ENCODE results near the gene CMSS1.

CMSS1 gene

DNA sequence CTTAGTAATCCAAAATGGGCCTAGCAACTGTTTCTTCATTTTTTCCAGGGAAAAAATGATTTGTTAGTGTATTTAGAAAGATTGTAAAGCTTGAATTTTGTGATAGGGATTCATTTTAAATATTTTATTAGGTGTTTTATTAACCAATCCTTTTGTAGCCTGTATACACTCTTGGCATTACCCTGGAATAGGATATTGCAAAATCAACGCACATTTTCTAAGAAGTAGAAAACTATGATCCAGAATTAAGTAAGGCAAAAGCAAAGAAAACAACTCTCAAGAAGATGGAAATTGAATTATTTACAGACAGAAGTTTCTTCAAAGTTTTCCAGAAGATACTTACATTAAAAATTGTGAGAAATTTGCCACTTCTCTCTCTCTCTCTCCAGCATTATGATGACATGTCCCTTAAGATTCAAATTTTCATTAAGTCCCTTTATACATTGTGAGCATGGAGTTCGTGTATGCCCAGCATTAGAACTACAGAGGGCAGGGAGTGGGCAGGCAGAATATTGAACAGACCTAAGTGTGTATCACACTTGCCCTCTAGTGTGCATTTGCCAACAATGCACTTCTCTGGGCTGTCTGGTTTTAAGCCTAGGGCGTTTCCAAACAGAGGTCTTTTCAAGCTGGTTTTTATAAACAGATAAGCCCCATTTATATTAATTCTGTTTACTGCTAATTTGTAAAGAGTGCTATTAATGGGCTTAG lies 28.5 kb upstream of the CMSS1 start:
- POLR2A ChIA-PET, result interaction anchor here (0.6 kb wide), 1 partner anchor 29 kb away, joined by 4 read pairs; the partner anchor contains the start of gene CMSS1
- no peak for TF ChIP-seq FOXK2 (IDR thresholded peaks at IDR 0.05)
- TF ChIP-seq ZNF384 (IDR thresholded peaks at IDR 0.05), result no peak
- no peak for TF ChIP-seq SP1 (IDR thresholded peaks at IDR 0.05)
- TF ChIP-seq ELF4 (IDR thresholded peaks at IDR 0.05), result no peak
- TF ChIP-seq CTBP1 (IDR thresholded peaks at IDR 0.05; ENCODE audit: borderline replicate concordance), result no peak
- no peak for TF ChIP-seq NFRKB (IDR thresholded peaks at IDR 0.05)
- no peak for TF ChIP-seq TARDBP (IDR thresholded peaks at IDR 0.05)
- no peak for TF ChIP-seq FOXM1 (IDR thresholded peaks at IDR 0.05; ENCODE audit: borderline replicate concordance)
- no peak for TF ChIP-seq BHLHE40 (IDR thresholded peaks at IDR 0.05; ENCODE audit: borderline replicate concordance)
- CTCF ChIA-PET, result interaction anchor here (1.0 kb wide), 1 partner anchor 261 kb away, joined by 3 read pairs; no protein-coding TSS in a partner anchor
- peak; percentile 65 for DNase-seq (ENCODE audit: extremely low spot score)

DNA sequence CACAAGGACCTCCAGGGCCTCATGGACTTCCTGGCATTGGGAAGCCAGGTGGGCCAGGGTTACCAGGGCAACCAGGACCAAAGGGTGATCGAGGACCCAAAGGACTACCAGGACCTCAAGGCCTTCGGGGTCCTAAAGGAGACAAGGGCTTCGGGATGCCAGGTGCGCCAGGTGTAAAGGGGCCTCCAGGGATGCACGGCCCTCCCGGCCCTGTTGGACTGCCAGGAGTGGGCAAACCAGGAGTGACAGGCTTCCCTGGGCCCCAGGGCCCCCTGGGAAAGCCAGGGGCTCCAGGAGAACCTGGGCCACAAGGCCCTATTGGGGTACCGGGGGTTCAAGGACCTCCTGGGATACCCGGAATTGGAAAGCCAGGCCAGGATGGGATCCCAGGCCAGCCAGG lies 23.2 kb upstream of the CMSS1 start:
- ChIA-PET CTCF (no interaction called here), POLR2A (no interaction called here)
- TF ChIP-seq ZNF384 (IDR thresholded peaks at IDR 0.05), result no peak
- TF ChIP-seq BHLHE40 (IDR thresholded peaks at IDR 0.05; ENCODE audit: borderline replicate concordance), result no peak
- TF ChIP-seq TARDBP (IDR thresholded peaks at IDR 0.05), result no peak
- TF ChIP-seq, protein P1, sequence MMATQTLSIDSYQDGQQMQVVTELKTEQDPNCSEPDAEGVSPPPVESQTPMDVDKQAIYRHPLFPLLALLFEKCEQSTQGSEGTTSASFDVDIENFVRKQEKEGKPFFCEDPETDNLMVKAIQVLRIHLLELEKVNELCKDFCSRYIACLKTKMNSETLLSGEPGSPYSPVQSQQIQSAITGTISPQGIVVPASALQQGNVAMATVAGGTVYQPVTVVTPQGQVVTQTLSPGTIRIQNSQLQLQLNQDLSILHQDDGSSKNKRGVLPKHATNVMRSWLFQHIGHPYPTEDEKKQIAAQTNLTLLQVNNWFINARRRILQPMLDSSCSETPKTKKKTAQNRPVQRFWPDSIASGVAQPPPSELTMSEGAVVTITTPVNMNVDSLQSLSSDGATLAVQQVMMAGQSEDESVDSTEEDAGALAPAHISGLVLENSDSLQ (IDR thresholded peaks at IDR 0.05), result no peak
- no peak for TF ChIP-seq L3MBTL2 (conservative IDR thresholded peaks at IDR 0.05)
- TF ChIP-seq FOXK2 (IDR thresholded peaks at IDR 0.05), result no peak
- no peak for TF ChIP-seq NFRKB (IDR thresholded peaks at IDR 0.05)
- no peak for TF ChIP-seq CTBP1 (IDR thresholded peaks at IDR 0.05; ENCODE audit: borderline replicate concordance)
- no peak for TF ChIP-seq LEF1 (IDR thresholded peaks at IDR 0.05; ENCODE audit: borderline replicate concordance)
- no peak for TF ChIP-seq FOXM1 (IDR thresholded peaks at IDR 0.05; ENCODE audit: borderline replicate concordance)
- TF ChIP-seq SP1 (IDR thresholded peaks at IDR 0.05), result no peak
- no peak for TF ChIP-seq SUZ12 (IDR thresholded peaks at IDR 0.05)
- no peak for TF ChIP-seq HDGF (IDR thresholded peaks at IDR 0.05; ENCODE audit: borderline replicate concordance)
- TF ChIP-seq FOXA1 (IDR thresholded peaks at IDR 0.05), result no peak
- no peak for TF ChIP-seq ARNT (IDR thresholded peaks at IDR 0.05)
- no peak for TF ChIP-seq ELF4 (IDR thresholded peaks at IDR 0.05)
- DNase-seq (ENCODE audit: extremely low spot score), result no peak

DNA sequence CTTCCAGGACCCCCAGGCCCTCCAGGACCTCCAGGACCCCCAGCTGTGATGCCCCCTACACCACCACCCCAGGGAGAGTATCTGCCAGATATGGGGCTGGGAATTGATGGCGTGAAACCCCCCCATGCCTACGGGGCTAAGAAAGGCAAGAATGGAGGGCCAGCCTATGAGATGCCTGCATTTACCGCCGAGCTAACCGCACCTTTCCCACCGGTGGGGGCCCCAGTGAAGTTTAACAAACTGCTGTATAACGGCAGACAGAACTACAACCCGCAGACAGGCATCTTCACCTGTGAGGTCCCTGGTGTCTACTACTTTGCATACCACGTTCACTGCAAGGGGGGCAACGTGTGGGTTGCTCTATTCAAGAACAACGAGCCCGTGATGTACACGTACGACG lies 22.1 kb upstream of the CMSS1 start:
- ChIA-PET CTCF (no interaction called here), POLR2A (no interaction called here)
- no peak for DNase-seq (ENCODE audit: extremely low spot score)
- TF ChIP-seq FOXA1 (IDR thresholded peaks at IDR 0.05), result no peak
- TF ChIP-seq HDGF (IDR thresholded peaks at IDR 0.05; ENCODE audit: borderline replicate concordance), result no peak
- TF ChIP-seq SP1 (IDR thresholded peaks at IDR 0.05), result no peak
- no peak for TF ChIP-seq TARDBP (IDR thresholded peaks at IDR 0.05)
- no peak for TF ChIP-seq FOXK2 (IDR thresholded peaks at IDR 0.05)
- TF ChIP-seq, protein P1 (IDR thresholded peaks at IDR 0.05), result no peak
- TF ChIP-seq BHLHE40 (IDR thresholded peaks at IDR 0.05; ENCODE audit: borderline replicate concordance), result no peak

DNA sequence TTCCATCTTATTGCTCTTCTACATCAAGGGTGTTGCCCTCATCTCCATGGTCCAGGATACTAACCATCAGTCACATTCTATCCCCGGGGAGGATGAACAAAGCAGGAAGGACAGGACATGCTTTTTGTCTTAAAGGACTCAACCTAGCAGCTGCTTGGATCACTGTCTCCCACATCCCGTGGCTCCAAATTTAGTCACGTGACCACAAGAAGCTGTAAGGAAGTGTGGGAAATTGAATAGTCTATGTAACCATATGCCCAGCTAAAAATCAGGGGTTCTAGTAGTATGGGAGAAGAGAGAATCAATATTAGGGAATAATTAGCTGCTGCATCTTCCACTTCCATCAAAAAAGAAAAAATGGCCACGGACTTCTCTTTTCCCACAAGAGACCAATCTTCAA lies 18.2 kb upstream of the CMSS1 start:
- DNase-seq (ENCODE audit: extremely low spot score), result no peak
- TF ChIP-seq L3MBTL2 (conservative IDR thresholded peaks at IDR 0.05) (no peak), FOXA1 (IDR thresholded peaks at IDR 0.05) (no peak), BHLHE40 (IDR thresholded peaks at IDR 0.05; ENCODE audit: borderline replicate concordance) (no peak), TARDBP (IDR thresholded peaks at IDR 0.05) (no peak), ELF4 (IDR thresholded peaks at IDR 0.05) (no peak), NFRKB (IDR thresholded peaks at IDR 0.05) (no peak)
- ChIA-PET CTCF (no interaction called here), POLR2A (no interaction called here)

DNA sequence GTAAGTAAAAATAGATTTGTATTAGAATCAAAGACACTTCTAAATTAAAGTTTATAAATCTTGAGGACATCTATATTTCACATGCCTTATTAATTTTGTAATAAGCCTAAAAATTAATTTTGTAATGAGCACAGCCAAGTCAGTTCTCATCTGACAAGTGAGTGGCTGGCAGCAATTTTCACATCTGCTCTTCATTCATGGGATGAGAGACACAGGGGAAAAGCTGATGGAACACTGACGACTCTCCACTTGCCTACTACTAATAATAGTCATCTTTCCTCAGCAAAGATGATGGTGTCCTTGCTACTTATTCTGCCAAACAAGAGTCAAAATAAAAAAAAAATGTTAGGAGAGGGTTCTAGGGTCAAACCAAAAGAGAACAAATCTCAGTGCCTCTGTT lies 14.4 kb upstream of the CMSS1 start:
- POLR2A ChIA-PET, result no interaction called here
- TF ChIP-seq ARNT (IDR thresholded peaks at IDR 0.05), result no peak
- TF ChIP-seq FOXK2 (IDR thresholded peaks at IDR 0.05), result no peak
- no peak for TF ChIP-seq FOXM1 (IDR thresholded peaks at IDR 0.05; ENCODE audit: borderline replicate concordance)
- TF ChIP-seq ELF4 (IDR thresholded peaks at IDR 0.05), result no peak
- TF ChIP-seq CTBP1 (IDR thresholded peaks at IDR 0.05; ENCODE audit: borderline replicate concordance), result no peak
- no peak for TF ChIP-seq NFRKB (IDR thresholded peaks at IDR 0.05)
- DNase-seq (ENCODE audit: extremely low spot score), result no peak
- CTCF ChIA-PET, result no interaction called here

DNA sequence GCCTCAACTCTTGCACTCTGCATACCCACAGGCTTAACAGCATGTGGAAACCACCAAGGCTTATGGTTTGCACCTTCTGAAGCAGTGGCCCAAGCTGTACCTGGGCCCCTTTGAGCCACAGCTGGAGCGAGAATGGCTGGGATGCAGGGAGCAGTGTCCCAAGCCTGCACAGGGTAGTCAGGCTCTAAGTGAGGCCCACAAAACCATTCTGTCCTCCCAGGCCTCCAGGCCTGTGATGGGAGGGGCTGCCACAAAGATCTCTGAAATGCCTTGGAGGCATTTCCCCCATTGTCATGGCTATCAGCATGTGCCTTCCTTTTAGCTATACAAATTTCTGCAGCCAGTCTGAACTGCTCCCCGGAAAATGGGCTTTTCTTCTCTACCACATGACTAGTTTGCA lies 12.5 kb upstream of the CMSS1 start:
- TF ChIP-seq ZNF384 (IDR thresholded peaks at IDR 0.05) (no peak), SP1 (IDR thresholded peaks at IDR 0.05) (no peak), FOXM1 (IDR thresholded peaks at IDR 0.05; ENCODE audit: borderline replicate concordance) (no peak), SUZ12 (IDR thresholded peaks at IDR 0.05) (no peak), HDGF (IDR thresholded peaks at IDR 0.05; ENCODE audit: borderline replicate concordance) (no peak), BHLHE40 (IDR thresholded peaks at IDR 0.05; ENCODE audit: borderline replicate concordance) (no peak), FOXA1 (IDR thresholded peaks at IDR 0.05) (no peak), ARNT (IDR thresholded peaks at IDR 0.05) (no peak), NFRKB (IDR thresholded peaks at IDR 0.05) (no peak), CTBP1 (IDR thresholded peaks at IDR 0.05; ENCODE audit: borderline replicate concordance) (no peak), L3MBTL2 (conservative IDR thresholded peaks at IDR 0.05) (no peak), LEF1 (IDR thresholded peaks at IDR 0.05; ENCODE audit: borderline replicate concordance) (no peak), ELF4 (IDR thresholded peaks at IDR 0.05) (no peak), TARDBP (IDR thresholded peaks at IDR 0.05) (no peak), FOXK2 (IDR thresholded peaks at IDR 0.05) (no peak)
- TF ChIP-seq, protein P1 (IDR thresholded peaks at IDR 0.05), result no peak
- CTCF ChIA-PET, result no interaction called here
- DNase-seq (ENCODE audit: extremely low spot score), result no peak
- POLR2A ChIA-PET, result no interaction called here
